ENCODE data around the gene NCEH1.
"Not testable (repeated sequence)": the region's sequence is repeated elsewhere in the genome, so short reads cannot be mapped to it uniquely, and the experiment has no call there.

GRCh38 chr3:172660421-172660820 is 50.4 kb downstream of the NCEH1 start:
- not testable (repeated sequence) for TF ChIP-seq POLR2A (IDR thresholded peaks at IDR 0.05; ENCODE audit: low read depth, low read length); JUND (IDR thresholded peaks at IDR 0.05; ENCODE audit: low read depth, low read length); BMI1 (IDR thresholded peaks at IDR 0.05; ENCODE audit: borderline replicate concordance); NBN (IDR thresholded peaks at IDR 0.05)
- TF ChIP-seq, protein P1, sequence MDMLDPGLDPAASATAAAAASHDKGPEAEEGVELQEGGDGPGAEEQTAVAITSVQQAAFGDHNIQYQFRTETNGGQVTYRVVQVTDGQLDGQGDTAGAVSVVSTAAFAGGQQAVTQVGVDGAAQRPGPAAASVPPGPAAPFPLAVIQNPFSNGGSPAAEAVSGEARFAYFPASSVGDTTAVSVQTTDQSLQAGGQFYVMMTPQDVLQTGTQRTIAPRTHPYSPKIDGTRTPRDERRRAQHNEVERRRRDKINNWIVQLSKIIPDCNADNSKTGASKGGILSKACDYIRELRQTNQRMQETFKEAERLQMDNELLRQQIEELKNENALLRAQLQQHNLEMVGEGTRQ (IDR thresholded peaks at IDR 0.05; ENCODE audit: borderline replicate concordance, low read depth, low read length): not testable (repeated sequence)
